HG02610 (cell line): ENCODE results near the gene TBL1X.
"Not testable (repeated sequence)": the region's sequence is repeated elsewhere in the genome, so short reads cannot be mapped to it uniquely, and the experiment has no call there.

Experiments
- ATAC-seq: cut with Tn5 transposase; IDR thresholded peaks from one replicate; pipeline ENCODE4 v1.9.1; 2021; ENCODE audit warnings: mild to moderate bottlenecking, moderate library complexity; ENCODE audit not compliant: unreplicated experiment

TBL1X gene

GRCh38 chrX:9458516-9459078, 6.3 kb upstream of the TBL1X start:
- no peak for ATAC-seq

- no peak for ATAC-seq
Observed at GRCh38 chrX:9459186-9459748, 5.6 kb upstream of the TBL1X start.

DNA sequence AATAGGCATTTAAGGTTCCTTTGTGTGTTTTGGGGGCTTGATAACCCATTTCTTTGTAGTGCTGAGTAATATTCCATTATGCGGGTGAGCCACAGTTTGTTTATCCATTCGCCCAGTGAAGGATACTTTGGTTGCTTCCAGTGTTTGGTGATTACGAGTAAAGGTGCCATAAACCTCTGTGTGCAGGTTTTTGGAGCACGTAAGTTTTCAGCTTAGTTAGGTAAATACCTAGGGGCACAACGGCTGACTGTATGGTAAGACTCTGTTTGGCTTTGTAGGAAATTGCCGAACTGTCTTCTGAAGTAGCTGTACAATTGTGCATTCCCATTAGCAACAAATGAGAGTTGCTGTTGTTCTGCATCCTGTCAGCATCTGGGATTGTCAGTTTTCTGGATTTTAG, 3.8 kb upstream of the TBL1X start:
- no peak for ATAC-seq

- no peak for ATAC-seq
Observed at GRCh38 chrX:9462456-9462855, 2.4 kb upstream of the TBL1X start.

GRCh38 chrX:9465380-9466123, 694 bp downstream of the TBL1X start:
- peak; percentile 19 for ATAC-seq

- no peak for ATAC-seq
Observed at GRCh38 chrX:9466124-9466495, 1.3 kb downstream of the TBL1X start.

DNA sequence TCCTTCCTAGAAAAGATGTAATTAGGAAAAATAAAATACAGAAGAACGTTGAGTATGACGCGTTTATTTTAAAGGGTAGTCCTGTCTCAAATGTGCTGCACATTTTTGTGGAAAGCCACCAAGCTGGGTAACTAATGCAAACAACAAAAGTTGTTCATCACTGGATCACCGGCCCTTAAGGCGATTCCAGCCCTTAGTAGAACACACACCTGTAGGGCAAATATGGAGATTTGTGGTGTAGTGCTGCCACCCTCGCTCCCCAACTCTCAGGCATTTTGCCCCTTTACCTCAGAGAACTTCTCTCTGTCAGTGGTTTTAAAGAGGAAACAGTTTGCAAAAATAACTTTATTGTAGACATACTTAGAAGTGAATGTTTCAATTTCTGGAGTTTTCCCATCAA, 1.9 kb downstream of the TBL1X start:
- ATAC-seq: no peak

DNA sequence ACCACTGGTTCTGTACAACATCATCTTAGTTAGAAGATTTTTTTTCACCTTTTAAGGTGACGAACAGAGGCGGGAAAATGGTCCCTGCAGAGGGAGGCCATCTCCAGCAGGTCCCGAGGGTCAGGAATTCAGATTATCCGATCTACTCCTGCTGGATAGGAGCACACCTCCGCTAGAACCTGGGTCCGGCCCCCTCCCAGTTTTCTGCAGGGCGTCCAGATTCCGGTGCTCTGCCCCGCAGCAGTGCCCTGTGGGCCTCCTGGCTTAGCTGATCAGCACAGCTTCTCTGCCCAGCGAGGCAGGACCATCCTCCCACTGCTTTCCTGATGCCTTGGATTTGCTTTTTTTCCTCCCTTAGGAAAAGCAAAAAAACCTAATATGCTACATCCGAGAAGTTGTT, 2.3 kb downstream of the TBL1X start:
- no peak for ATAC-seq

DNA sequence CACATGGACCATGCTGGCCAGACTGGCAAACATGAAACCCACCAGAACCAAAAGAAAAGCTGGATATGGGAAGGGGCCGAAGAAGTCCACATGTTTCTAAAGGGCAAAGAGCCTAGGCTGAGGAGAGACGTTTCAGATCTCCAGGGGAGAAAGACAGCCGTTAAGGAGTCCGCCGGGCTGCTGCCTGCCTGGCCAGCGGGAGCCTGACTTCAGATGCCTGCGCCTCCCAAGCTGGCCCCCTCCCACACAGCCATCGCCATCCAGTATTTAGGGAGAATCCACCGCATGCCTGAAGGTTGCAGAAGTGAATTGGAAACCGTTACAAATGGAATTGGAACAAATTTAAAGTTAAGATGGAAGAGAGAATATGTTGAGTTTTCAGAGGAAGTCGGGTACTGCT, 2.9 kb downstream of the TBL1X start:
- ATAC-seq: no peak

DNA sequence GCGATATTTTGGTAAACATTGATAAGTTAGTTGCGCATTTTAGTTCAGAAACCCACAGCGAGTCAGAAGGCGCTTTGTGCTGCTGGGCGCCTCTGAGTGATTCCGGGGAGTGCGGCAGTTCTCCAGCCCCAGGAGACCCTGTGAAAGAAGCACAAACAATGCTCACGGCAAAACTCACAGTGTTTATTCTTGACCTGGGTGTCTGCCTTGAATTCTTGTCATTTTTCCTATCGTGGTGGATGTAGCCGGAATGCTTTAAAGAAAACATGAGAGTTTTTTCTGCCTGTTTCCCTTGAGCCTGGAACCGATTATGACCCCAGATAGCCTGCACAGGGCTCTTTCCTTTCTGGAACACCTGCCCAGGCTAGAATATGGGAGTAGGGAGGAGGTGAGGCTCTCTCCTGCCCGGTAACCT, 6.7 kb downstream of the TBL1X start:
- ATAC-seq: no peak

DNA sequence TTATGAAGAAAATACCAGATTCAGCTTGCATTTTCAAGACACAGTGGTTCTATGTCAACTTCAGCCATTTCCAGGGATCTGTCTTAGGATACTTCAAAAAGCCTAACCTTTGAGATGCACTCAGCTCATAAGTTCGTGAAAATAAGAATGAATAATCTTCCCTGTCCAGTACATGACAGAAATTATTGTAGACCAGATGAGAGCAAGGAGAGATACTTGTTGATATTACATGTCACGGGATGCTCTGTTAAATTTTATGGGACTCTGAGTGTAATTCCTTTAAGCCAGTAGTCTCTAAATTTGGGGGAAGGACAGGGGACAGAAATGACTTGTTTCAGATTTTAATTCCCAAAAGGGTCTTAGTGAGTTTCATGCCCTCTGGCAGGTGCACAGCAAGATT, 8.8 kb downstream of the TBL1X start:
- no peak for ATAC-seq

DNA sequence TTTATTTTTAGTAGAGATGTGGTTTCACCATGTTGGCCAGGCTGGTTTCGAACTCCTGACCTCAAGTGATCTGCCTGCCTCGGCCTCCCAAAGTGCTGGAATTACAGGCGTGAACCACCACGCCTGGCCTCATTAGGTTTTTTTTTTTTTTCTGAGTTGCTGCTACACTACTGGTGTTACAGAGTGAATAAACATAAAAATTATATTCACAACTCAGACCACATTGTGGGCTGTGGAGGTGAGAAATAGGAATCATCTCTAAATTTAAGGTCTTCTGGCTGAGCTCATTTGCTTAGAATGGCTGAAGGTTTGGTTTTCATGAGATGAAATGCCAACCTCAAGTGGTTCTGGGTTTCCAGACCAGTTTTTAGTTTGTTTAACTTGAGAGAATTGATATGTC, 10.6 kb downstream of the TBL1X start:
- ATAC-seq: not testable (repeated sequence)

DNA sequence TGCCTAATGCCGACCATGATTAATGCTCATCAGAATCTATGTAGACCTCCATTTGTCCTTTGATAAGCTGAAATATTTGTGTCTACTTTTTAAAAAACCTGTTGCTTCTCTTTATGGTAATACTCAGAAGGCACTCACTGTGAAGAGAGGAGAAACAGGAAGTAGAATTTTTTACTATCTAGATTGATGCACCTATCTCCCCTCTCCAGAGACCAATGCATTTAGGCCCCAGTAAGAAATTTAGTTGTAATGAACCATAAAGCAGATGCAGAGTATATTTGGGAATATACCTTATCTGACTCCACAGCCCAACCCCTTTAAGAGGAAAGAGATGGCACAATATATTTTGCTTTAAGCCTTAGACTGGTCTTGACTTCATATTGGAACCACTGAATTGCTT, 11.1 kb downstream of the TBL1X start:
- peak; percentile 57 for ATAC-seq

- ATAC-seq: no peak
Observed at GRCh38 chrX:9476810-9477575, 12.1 kb downstream of the TBL1X start.

DNA sequence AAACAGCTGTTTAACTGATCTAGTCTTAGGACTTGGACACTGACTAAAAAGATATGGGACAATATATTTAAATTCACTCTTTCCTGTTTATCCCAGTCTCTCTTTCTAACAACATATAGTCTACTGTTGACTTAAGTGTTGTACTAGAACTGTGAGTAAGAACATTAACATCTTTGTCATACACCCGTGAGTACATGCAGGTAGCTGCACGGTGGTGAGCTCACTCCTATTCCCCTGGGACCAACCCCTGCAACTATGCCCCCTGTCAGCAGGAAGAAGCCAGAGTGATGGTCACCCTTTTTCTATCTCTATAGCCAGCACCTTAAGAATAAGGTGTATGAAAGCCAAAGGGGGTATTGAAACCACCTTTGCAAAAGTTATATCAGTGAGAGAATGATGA, 17.6 kb downstream of the TBL1X start:
- ATAC-seq: no peak

DNA sequence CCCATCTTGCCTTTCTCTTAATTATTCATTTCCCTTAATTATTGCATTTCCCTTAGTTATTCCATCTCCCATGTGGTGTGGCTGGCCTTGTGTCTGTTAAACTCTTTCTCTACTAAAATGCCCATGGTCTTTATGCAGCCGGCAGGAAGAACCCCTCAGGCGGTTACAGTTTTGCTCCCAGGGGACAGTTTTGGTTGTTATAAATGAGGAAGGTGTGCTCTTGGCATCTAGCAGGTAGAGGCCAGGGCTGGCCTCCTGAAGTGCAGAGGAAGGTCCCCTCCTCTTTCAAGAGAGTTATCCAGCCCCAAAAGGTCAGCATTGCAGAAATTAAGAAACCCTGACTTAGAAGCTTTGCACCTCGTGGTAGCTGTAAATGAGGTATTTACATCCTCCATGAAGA, 18.0 kb downstream of the TBL1X start:
- no peak for ATAC-seq

DNA sequence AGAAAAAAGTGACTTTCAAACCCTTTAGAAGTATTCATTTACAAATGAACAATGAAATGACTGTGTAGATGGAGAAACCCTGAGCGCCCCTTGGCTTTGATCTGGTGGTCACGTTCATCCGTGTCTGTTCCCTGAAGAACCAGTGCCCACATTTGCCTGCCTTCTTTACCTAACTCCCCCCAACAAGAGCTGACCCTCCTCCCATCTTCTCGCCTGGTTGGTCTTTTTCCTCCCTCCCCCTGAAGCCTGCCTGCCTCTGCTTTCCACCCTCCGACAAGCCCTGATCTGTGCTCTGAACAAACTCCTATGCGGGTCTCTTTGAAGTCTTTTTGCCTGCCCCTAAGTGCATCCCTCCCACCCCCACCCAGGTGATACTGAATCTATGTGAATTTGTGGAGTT, 18.5 kb downstream of the TBL1X start:
- no peak for ATAC-seq

GRCh38 chrX:9486786-9487387, 22.0 kb downstream of the TBL1X start:
- ATAC-seq: no peak

DNA sequence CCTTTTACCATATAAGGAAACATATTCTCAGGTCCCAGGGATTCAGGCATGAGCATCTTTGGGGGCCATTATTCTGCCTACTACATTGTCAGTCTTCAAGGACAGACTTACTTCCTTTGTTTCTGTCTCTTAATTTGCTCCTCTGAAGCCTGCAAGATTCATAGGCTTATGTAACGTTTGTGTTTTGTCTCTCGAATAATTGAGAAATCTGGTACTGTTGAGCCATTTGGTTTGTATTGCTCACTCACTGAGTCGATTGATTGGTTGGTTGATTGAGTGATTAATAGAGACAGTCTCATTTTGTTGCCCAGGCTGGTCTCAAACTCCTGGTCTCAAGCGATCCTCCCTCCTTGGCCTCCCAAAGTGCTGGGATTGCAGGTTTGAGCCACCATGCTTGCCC, 23.7 kb downstream of the TBL1X start:
- ATAC-seq: no peak

DNA sequence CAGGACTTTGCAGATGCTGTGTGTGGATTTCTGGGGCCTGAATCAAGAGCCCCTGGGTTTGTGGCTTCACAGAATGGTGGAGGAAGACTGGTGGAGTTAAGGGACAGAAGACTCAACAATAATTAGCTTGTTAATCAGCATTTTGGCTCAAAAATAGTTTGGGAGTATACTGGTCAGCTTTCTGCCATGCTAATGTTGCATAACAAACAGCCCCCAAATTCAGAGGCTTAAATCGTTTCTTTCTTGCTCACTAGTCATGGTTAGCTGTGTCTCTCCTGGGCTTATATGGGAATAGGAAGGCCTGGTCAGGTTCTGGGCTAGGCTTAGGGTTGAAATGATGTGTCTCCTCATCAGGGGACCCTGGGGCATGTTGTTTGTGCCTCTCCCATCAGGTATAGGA, 24.4 kb downstream of the TBL1X start:
- no peak for ATAC-seq

DNA sequence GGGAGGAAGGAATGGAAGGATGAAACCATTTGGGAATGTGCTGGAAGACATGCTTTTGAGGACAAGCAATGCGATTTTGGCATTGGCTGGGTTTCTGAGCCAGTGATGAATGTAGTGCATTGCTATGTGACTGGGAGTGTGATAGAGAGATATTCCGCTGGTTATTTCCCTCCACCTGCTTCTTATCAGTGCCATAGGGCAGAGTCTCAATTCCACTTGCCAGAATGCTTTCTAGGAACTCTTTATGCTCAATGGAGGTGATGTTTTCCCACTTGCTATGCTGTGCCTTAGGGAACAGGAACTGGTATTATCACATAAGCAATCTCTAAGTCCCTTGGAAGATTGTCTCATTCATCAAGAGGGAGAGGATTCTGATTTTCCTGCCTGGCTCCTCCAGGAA, 28.0 kb downstream of the TBL1X start:
- no peak for ATAC-seq

GRCh38 chrX:9493936-9494335, 29.1 kb downstream of the TBL1X start:
- no peak for ATAC-seq
